Naive thymus-derived CD4-positive, alpha-beta T cell (primary cell): ENCODE results near the gene SEPTIN14. TPM values are rescaled to one million over a fixed set of nuclear protein-coding genes. Genes with fewer than 3 reads are reported as not detected.
"Not testable (repeated sequence)": the region's sequence is repeated elsewhere in the genome, so short reads cannot be mapped to it uniquely, and the experiment has no call there.

Experiments
- ATAC-seq: fragments of 150-1000 bp; cut with Tn5 transposase; 2 replicates; pipeline ENCODE4 v1.10.0; 2021; ENCODE audit warnings: mild to moderate bottlenecking, moderate library complexity
- CTCF ChIA-PET: fragments of 350-600 bp; sonication (Branson Sonifier 250); formaldehyde crosslinking; loops from one replicate; lab custom pipeline; 2021; ENCODE audit warnings: antibody characterized with exemption; lab: Charles Lee
- POLR2A ChIA-PET: fragments of 350-600 bp; sonication (Branson Sonifier 250); formaldehyde crosslinking; loops from one replicate; lab custom pipeline; 2021; ENCODE audit warnings: antibody characterized with exemption, inconsistent platforms; lab: Charles Lee
- DNase-seq, 9 donors: peaks; one replicate each; pipeline versions ENCODE4 v3.0.0 to v3.0.0-alpha.2; 2020 to 2022; ENCODE audit warnings: mixed read lengths in 1 of 9
- H3K27ac ChIP-seq: one replicate; pipeline ENCODE4 v1.7.0; 2013; ENCODE audit warnings: mild to moderate bottlenecking, low read depth, low read length, moderate library complexity
- H3K27me3 ChIP-seq, 2 donors: one replicate each; pipeline ENCODE4 v1.7.0; 2013; ENCODE audit warnings: low read length in 2 of 2, mild to moderate bottlenecking in 2 of 2, moderate library complexity in 2 of 2; ENCODE audit not compliant: control insufficient read depth in 2 of 2, insufficient read depth in 2 of 2
- H3K36me3 ChIP-seq, 3 experiments: 1 replicate in 2 of 3; 2 replicates in 1 of 3; pipeline ENCODE4 v1.7.0; 2013; ENCODE audit warnings: low read length in 3 of 3, mild to moderate bottlenecking in 3 of 3, moderate library complexity in 1 of 3; ENCODE audit not compliant: insufficient read depth in 3 of 3, control insufficient read depth in 2 of 3
- H3K4me1 ChIP-seq, 2 donors: one replicate each; pipeline ENCODE4 v1.7.0; 2013; ENCODE audit warnings: low read length in 2 of 2, mild to moderate bottlenecking in 2 of 2, moderate library complexity in 1 of 2; ENCODE audit not compliant: control insufficient read depth in 2 of 2, insufficient read depth in 2 of 2
- H3K4me3 ChIP-seq: 2 replicates; pipeline ENCODE4 v1.7.0; 2013; ENCODE audit warnings: mild to moderate bottlenecking, low read length
- H3K9me3 ChIP-seq, 3 experiments: 1 replicate in 2 of 3; 2 replicates in 1 of 3; pipeline ENCODE4 v1.7.0; 2013; ENCODE audit warnings: low read length in 3 of 3; ENCODE audit not compliant: control insufficient read depth in 2 of 3
- H3K27ac Mint-ChIP-seq, 9 donors: one replicate each; pipeline ENCODE4 v1.8.0; 2020 to 2022; ENCODE audit warnings: mixed read lengths in 9 of 9, mild to moderate bottlenecking in 8 of 9, moderate library complexity in 5 of 9, inconsistent platforms in 2 of 9
- H3K27me3 Mint-ChIP-seq, 5 donors: one replicate each; pipeline ENCODE4 v1.8.0; 2021 to 2022; ENCODE audit warnings: mixed read lengths in 5 of 5, mild to moderate bottlenecking in 1 of 5
- H3K36me3 Mint-ChIP-seq, 5 donors: one replicate each; pipeline ENCODE4 v1.8.0; 2020 to 2022; ENCODE audit warnings: mixed read lengths in 5 of 5, mild to moderate bottlenecking in 3 of 5, inconsistent platforms in 1 of 5
- H3K4me1 Mint-ChIP-seq, 7 donors: one replicate each; pipeline ENCODE4 v1.8.0; 2020 to 2022; ENCODE audit warnings: mixed read lengths in 7 of 7, mild to moderate bottlenecking in 3 of 7, inconsistent platforms in 1 of 7
- H3K4me3 Mint-ChIP-seq, 10 donors: one replicate each; pipeline ENCODE4 v1.8.0; 2020 to 2022; ENCODE audit warnings: mild to moderate bottlenecking in 10 of 10, mixed read lengths in 10 of 10, moderate library complexity in 6 of 10, inconsistent platforms in 2 of 10
- H3K9me3 Mint-ChIP-seq, 11 donors: one replicate each; pipeline ENCODE4 v1.8.0; 2020 to 2022; ENCODE audit warnings: mixed read lengths in 11 of 11, mild to moderate bottlenecking in 4 of 11, inconsistent platforms in 1 of 11, moderate library complexity in 1 of 11
- intact Hi-C, 2 donors: fragments of 100-400 bp; cut with micrococcal nuclease; formaldehyde crosslinking; loops; one replicate each; pipeline ENCODE4 v1.15.1; 2023
- polyA plus RNA-seq, 2 donors: library from polyadenylated mRNA; unstranded; fragments of 300-500 nt; fragmentation: Illumina TruSeq; gene quantifications; one replicate each; pipeline ENCODE4 v1.2.3, GENCODE V29; 2021
- total RNA-seq, 6 experiments: library from RNA in 5 of 6; stranded (reverse) in 5 of 6; gene quantifications; 1 replicate in 5 of 6; 2 replicates in 1 of 6; pipeline ENCODE4 v1.2.3 and lab custom pipeline; 2021 to 2026

SEPTIN14 gene
- total RNA-seq (not detected), polyA plus RNA-seq (not detected), total RNA-seq (lab: John Stamatoyannopoulos, UW) (not detected)

DNA sequence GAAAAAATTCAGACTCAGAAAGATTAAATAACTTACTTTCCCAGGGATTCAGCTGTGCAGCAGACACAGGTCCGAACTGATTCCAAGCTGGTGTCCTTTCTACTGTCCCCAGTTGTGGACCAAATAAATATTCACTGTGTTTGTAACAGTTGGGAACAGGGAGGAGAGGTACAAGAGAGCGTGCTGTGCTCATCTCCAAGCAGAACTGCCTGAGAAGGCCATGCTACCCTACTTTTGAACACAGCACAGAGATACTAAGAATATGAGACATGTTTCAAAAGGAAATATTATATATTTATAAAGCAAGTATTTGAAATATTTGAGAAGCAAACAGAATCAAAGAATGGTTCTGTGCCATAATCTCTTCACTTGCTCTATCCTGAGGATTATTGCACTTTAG is at the start of gene SEPTIN14:
SEPTIN14 (minus strand) TSS at position 101 of the 400 bp plus-strand sequence. CDS start 756 bp downstream, outside the sequence.
- DNase-seq, POLR2A ChIA-PET, H3K27me3 ChIP-seq, CTCF ChIA-PET, H3K27ac ChIP-seq, ATAC-seq, H3K9me3 ChIP-seq, H3K4me1 Mint-ChIP-seq, H3K27ac Mint-ChIP-seq, H3K4me3 ChIP-seq, H3K4me1 ChIP-seq, H3K36me3 Mint-ChIP-seq, H3K4me3 Mint-ChIP-seq, H3K36me3 ChIP-seq, intact Hi-C loops: not testable (repeated sequence)
- peaks cover 0 to 11% (median 8%) of the 10 kb centered on the region in 5 donors for H3K27me3 Mint-ChIP-seq
- peaks cover 0 to 19% (median 6%) of the 10 kb centered on the region in 11 donors for H3K9me3 Mint-ChIP-seq

- Mint-ChIP-seq H3K27ac (no peak overlapping the region), H3K36me3 (peaks cover 0 to 31% (median 15%) of the 10 kb centered on the region in 5 donors), H3K9me3 (peaks cover 0 to 13% (median 3%) of the 10 kb centered on the region in 11 donors), H3K4me3 (no peak overlapping the region), H3K27me3 (no peaks in the 10 kb centered on the region), H3K4me1 (no peaks in the 10 kb centered on the region)
- Histone ChIP-seq H3K4me1 (no peaks in the 10 kb centered on the region), H3K4me3 (no peak overlapping the region), H3K27ac (no peak overlapping the region), H3K27me3 (no peaks in the 10 kb centered on the region), H3K36me3 (no peaks in the 10 kb centered on the region), H3K9me3 (peaks cover 0 to 3% (median 0%) of the 10 kb centered on the region in 3 experiments)
- intact Hi-C loops, result no loop called here
- DNase-seq, result no peak
- ATAC-seq, result no peak
- ChIA-PET POLR2A (interaction anchor here (0.7 kb wide), 1 partner anchor 365 kb away, joined by 3 read pairs; no protein-coding TSS in a partner anchor), CTCF (no interaction called here)
Observed at GRCh38 chr7:55903985-55904759, 41.6 kb upstream of the SEPTIN14 start.

DNA sequence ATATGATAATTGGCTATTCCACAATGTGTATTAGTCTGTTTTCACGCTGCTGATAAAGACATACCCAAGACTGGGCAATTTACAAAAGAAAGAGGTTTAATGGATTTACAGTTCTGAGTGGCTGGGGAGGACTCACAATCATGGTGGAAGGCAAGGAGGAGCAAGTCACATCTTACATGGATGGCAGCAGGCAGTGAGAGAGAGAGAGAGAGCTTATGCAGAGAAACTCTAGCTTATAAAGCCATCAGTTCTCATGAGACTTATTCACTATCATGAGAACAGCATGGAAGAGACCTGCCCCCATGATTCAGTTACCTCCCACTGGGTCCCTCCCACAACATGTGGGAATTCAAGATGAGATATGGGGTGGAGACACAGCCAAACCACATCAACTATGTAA is 38.5 kb upstream of the SEPTIN14 start:
- POLR2A ChIA-PET, intact Hi-C loops: not testable (repeated sequence)

DNA sequence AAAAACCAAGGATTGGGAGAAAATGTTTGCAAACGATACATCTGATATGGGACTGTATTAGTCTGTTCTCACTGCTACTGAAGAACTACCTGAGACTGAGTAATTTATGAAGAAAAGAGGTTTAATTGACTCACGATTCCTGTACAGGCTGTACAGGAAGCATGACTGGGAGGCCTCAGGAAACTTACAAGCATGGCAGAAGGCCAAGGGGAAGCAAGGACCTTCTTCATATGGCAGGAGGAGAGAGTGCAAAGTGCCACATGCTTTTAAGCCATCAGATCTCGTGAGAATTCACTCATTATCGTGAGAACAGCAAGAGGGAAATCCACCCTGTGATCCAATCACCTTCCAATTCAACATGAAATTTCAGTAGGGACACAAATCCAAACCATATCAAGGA is 35.7 kb upstream of the SEPTIN14 start:
- H3K4me1 Mint-ChIP-seq, result peaks cover 0 to 5% (median 0%) of the 10 kb centered on the region in 7 donors
- ATAC-seq (no peak), DNase-seq (no peak)
- ChIA-PET CTCF (no interaction called here), POLR2A (interaction anchor here (0.6 kb wide), 1 partner anchor 66 kb away, joined by 5 read pairs; no protein-coding TSS in a partner anchor)
- Histone ChIP-seq H3K4me3 (no peak overlapping the region), H3K4me1 (no peaks in the 10 kb centered on the region), H3K27ac (no peak overlapping the region), H3K36me3 (no peaks in the 10 kb centered on the region), H3K27me3 (no peaks in the 10 kb centered on the region), H3K9me3 (peaks cover 0 to 3% (median 0%) of the 10 kb centered on the region in 3 experiments)
- peaks cover 0 to 27% (median 18%) of the 10 kb centered on the region in 5 donors for H3K36me3 Mint-ChIP-seq
- intact Hi-C loops, result no loop called here
- no peak overlapping the region for H3K4me3 Mint-ChIP-seq
- peaks cover 0 to 20% (median 4%) of the 10 kb centered on the region in 11 donors for H3K9me3 Mint-ChIP-seq
- H3K27ac Mint-ChIP-seq, result no peak overlapping the region
- H3K27me3 Mint-ChIP-seq, result no peaks in the 10 kb centered on the region

More for the DNA sequence above, 38.5 kb upstream of the SEPTIN14 start:
- H3K36me3 Mint-ChIP-seq, result peaks cover 0 to 27% (median 11%) of the 10 kb centered on the region in 5 donors
- H3K4me3 Mint-ChIP-seq, H3K27me3 Mint-ChIP-seq, H3K4me3 ChIP-seq, H3K36me3 ChIP-seq, H3K27ac ChIP-seq, CTCF ChIA-PET, H3K27ac Mint-ChIP-seq, DNase-seq, H3K4me1 Mint-ChIP-seq, H3K9me3 ChIP-seq, H3K4me1 ChIP-seq, H3K27me3 ChIP-seq, ATAC-seq: not testable (repeated sequence)
- peaks cover 0 to 20% (median 4%) of the 10 kb centered on the region in 11 donors for H3K9me3 Mint-ChIP-seq

- Histone ChIP-seq H3K4me1 (no peaks in the 10 kb centered on the region), H3K27me3 (no peaks in the 10 kb centered on the region), H3K36me3 (no peaks in the 10 kb centered on the region), H3K4me3 (no peak overlapping the region), H3K27ac (no peak overlapping the region), H3K9me3 (no peaks in the 10 kb centered on the region)
- DNase-seq (no peak), ATAC-seq (no peak)
- Mint-ChIP-seq H3K4me3 (no peak overlapping the region), H3K27ac (no peak overlapping the region), H3K36me3 (peaks cover 0 to 18% (median 8%) of the 10 kb centered on the region in 5 donors), H3K27me3 (no peaks in the 10 kb centered on the region), H3K9me3 (peaks cover 0 to 15% (median 0%) of the 10 kb centered on the region in 11 donors), H3K4me1 (peaks cover 0 to 5% (median 0%) of the 10 kb centered on the region in 7 donors)
- CTCF ChIA-PET, result no interaction called here
- intact Hi-C loops, result no loop called here
- POLR2A ChIA-PET, result no interaction called here
Observed at GRCh38 chr7:55895021-55895420, 32.5 kb upstream of the SEPTIN14 start.

DNA sequence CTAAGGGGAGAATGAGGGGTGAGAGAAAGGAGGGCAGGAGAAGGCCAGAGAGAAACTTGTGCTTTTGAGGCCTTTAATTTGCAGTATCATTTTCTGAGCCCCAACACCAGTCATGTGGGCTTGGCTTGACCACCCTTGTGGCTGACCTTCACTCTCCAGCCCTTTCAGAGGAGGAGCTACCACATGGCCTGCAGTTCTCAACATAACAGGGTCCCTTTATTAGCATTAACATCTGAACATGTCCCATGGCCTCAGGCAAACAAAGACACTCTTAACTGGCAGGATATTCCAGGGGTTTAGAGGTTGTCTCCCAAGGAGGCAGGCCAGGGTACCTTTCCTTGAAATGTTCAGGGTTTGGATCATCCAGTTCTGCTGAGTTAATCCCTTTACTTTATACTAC is 31.4 kb upstream of the SEPTIN14 start:
- Mint-ChIP-seq H3K27ac (no peak overlapping the region), H3K9me3 (peaks cover 0 to 11% (median 0%) of the 10 kb centered on the region in 11 donors), H3K4me3 (no peak overlapping the region), H3K27me3 (no peaks in the 10 kb centered on the region), H3K36me3 (peaks cover 0 to 15% (median 5%) of the 10 kb centered on the region in 5 donors), H3K4me1 (peaks cover 0 to 5% (median 0%) of the 10 kb centered on the region in 7 donors)
- Histone ChIP-seq H3K36me3 (no peaks in the 10 kb centered on the region), H3K4me3 (no peak overlapping the region), H3K9me3 (no peaks in the 10 kb centered on the region), H3K4me1 (no peaks in the 10 kb centered on the region), H3K27ac (no peak overlapping the region), H3K27me3 (no peaks in the 10 kb centered on the region)
- intact Hi-C loops, result no loop called here
- no peak for DNase-seq
- ATAC-seq, result no peak
- ChIA-PET CTCF (no interaction called here), POLR2A (no interaction called here)
